Mesenchymal stem cell (in vitro differentiated cells and primary cell): ENCODE measurements around the gene PEX11A.

ENCODE experiments used
- DNase-seq: peaks from one replicate; pipeline ENCODE4 v3.0.0-alpha.2; 2013
- H2AFZ ChIP-seq: one replicate; pipeline ENCODE4 v1.6.1; 2013; ENCODE audit warnings: low read depth, mild to moderate bottlenecking, control low read depth, inconsistent platforms, low read length, moderate library complexity
- H2AK5ac ChIP-seq: 2 replicates; pipeline ENCODE4 v1.6.1; 2013; ENCODE audit warnings: low read length, moderate library complexity, mild to moderate bottlenecking, inconsistent platforms; ENCODE audit not compliant: severe bottlenecking
- H2BK120ac ChIP-seq: one replicate; pipeline ENCODE4 v1.6.1; 2013; ENCODE audit warnings: low read depth, mild to moderate bottlenecking, inconsistent platforms, low read length, moderate library complexity
- H2BK12ac ChIP-seq, 2 experiments: one replicate each; pipeline ENCODE4 v1.6.1; 2013; ENCODE audit warnings: inconsistent platforms in 2 of 2, low read length in 2 of 2, mild to moderate bottlenecking in 2 of 2, moderate library complexity in 2 of 2, control low read depth in 1 of 2
- H2BK15ac ChIP-seq: one replicate; pipeline ENCODE4 v1.6.1; 2013; ENCODE audit warnings: mild to moderate bottlenecking, low read depth, inconsistent platforms; ENCODE audit not compliant: poor library complexity, severe bottlenecking
- H2BK5ac ChIP-seq: 2 replicates; pipeline ENCODE4 v1.6.1; 2013; ENCODE audit warnings: low read depth, mild to moderate bottlenecking, low read length, control low read depth, inconsistent platforms; ENCODE audit not compliant: poor library complexity, severe bottlenecking
- H3K14ac ChIP-seq, 2 experiments: one replicate each; pipeline ENCODE4 v1.6.1; 2013; ENCODE audit warnings: inconsistent platforms in 2 of 2, low read length in 2 of 2, control low read depth in 1 of 2, mild to moderate bottlenecking in 1 of 2, moderate library complexity in 1 of 2
- H3K18ac ChIP-seq, 2 experiments: one replicate each; pipeline ENCODE4 v1.6.1; 2013; ENCODE audit warnings: inconsistent platforms in 2 of 2, low read length in 2 of 2, control low read depth in 1 of 2, low read depth in 1 of 2, mild to moderate bottlenecking in 1 of 2
- H3K23ac ChIP-seq, 2 experiments: one replicate each; pipeline ENCODE4 v1.6.1; 2013; ENCODE audit warnings: inconsistent platforms in 2 of 2, low read length in 2 of 2, mild to moderate bottlenecking in 2 of 2, moderate library complexity in 2 of 2, control low read depth in 1 of 2
- H3K27ac ChIP-seq: 2 replicates; pipeline ENCODE4 v1.5.1; 2013; ENCODE audit warnings: mild to moderate bottlenecking, moderate library complexity, low read length, control low read depth, inconsistent platforms; ENCODE audit not compliant: poor library complexity, severe bottlenecking
- H3K27me3 ChIP-seq, 2 experiments: 2 replicates each; pipeline versions ENCODE4 v1.6.1 to v1.7.0; 2013; ENCODE audit warnings: low read length in 2 of 2, mild to moderate bottlenecking in 2 of 2, moderate library complexity in 2 of 2, control low read depth in 1 of 2, inconsistent platforms in 1 of 2; ENCODE audit not compliant: control insufficient read depth in 1 of 2, insufficient read depth in 1 of 2
- H3K36me3 ChIP-seq, 2 experiments: 2 replicates each; pipeline versions ENCODE4 v1.6.1 to v1.7.0; 2013; ENCODE audit warnings: low read length in 2 of 2, control low read depth in 1 of 2, inconsistent platforms in 1 of 2, low read depth in 1 of 2, mild to moderate bottlenecking in 1 of 2; ENCODE audit not compliant: insufficient read depth in 2 of 2, control insufficient read depth in 1 of 2
- H3K4ac ChIP-seq, 2 experiments: one replicate each; pipeline ENCODE4 v1.6.1; 2013; ENCODE audit warnings: inconsistent platforms in 2 of 2, low read length in 2 of 2, mild to moderate bottlenecking in 2 of 2, moderate library complexity in 2 of 2, control low read depth in 1 of 2, low read depth in 1 of 2
- H3K4me1 ChIP-seq: 2 replicates; pipeline ENCODE4 v1.6.1; 2013; ENCODE audit warnings: low read depth, low read length, control low read depth; ENCODE audit not compliant: control insufficient read depth, insufficient read depth
- H3K4me2 ChIP-seq: 2 replicates; pipeline ENCODE4 v1.6.1; 2013; ENCODE audit warnings: low read length, mild to moderate bottlenecking, inconsistent platforms; ENCODE audit not compliant: poor library complexity, severe bottlenecking
- H3K4me3 ChIP-seq, 2 experiments: 2 replicates each; pipeline versions ENCODE4 v1.5.1 to v1.7.0; 2013; ENCODE audit warnings: low read length in 2 of 2, mild to moderate bottlenecking in 2 of 2, control low read depth in 1 of 2, low read depth in 1 of 2; ENCODE audit not compliant: insufficient read depth in 1 of 2
- H3K79me1 ChIP-seq: replicated peaks from 2 replicates; pipeline ENCODE4 v1.6.1; 2013; ENCODE audit warnings: mild to moderate bottlenecking, control low read depth, low read length, inconsistent platforms; ENCODE audit not compliant: poor library complexity, severe bottlenecking
- H3K9ac ChIP-seq: 2 replicates; pipeline ENCODE4 v1.7.0; 2013; ENCODE audit warnings: mild to moderate bottlenecking, low read length, moderate library complexity
- H3K9me3 ChIP-seq: 2 replicates; pipeline ENCODE4 v1.7.0; 2013; ENCODE audit warnings: mild to moderate bottlenecking, low read length; ENCODE audit not compliant: control insufficient read depth
- H4K8ac ChIP-seq: one replicate; pipeline ENCODE4 v1.6.1; 2013; ENCODE audit warnings: inconsistent platforms, mild to moderate bottlenecking, low read length, moderate library complexity
- H4K91ac ChIP-seq: one replicate; pipeline ENCODE4 v1.6.1; 2013; ENCODE audit warnings: mild to moderate bottlenecking, low read length, inconsistent platforms
- WGBS: methylation state at CpG from one replicate; pipeline ENCODE4 v1.1.7; 2013; ENCODE audit warnings: mixed read lengths; 5-methylcytosine and 5-hydroxymethylcytosine counted together

PEX11A gene

DNA sequence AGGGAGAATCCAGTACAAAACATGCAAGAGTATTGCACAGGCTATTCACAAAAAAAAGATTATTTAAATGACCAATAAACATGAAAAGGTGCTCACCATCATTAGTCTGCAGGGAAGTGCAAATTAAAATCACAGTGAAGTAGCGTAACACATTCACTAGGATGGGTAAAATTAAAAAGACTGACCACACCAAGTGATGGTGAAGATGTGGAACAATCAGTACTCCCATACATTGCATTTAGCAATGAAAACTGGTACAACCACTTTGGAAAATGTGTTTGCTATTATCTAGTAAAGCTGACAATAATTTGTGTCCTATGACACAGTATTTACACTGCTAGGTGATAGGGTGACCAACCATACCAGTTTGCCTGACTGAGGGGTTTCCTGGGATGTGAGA is 34.1 kb upstream of the PEX11A start:
- Histone ChIP-seq H3K4ac (no peak overlapping the region), H3K36me3 (no peaks in the 10 kb centered on the region), H3K4me3 (no peak overlapping the region), H3K23ac (no peak overlapping the region), H2BK120ac (no peak overlapping the region), H2AFZ (no peak overlapping the region), H3K27ac (no peak overlapping the region), H3K79me1 (no peaks in the 10 kb centered on the region), H4K91ac (no peak overlapping the region), H3K4me1 (no peaks in the 10 kb centered on the region), H3K27me3 (peaks cover 22 to 23% of the 10 kb centered on the region in 2 experiments), H4K8ac (no peak overlapping the region), H3K9ac (no peak overlapping the region), H3K4me2 (no peak overlapping the region), H3K18ac (no peak overlapping the region), H3K14ac (no peak overlapping the region), H2BK12ac (no peak overlapping the region), H2BK15ac (no peak overlapping the region), H2BK5ac (no peak overlapping the region), H3K9me3 (peaks cover 4% of the 10 kb centered on the region), H2AK5ac (no peak overlapping the region)
- DNase-seq = no peak
- 100% methylated on average over 1 of the region's 1 CpG for WGBS

DNA sequence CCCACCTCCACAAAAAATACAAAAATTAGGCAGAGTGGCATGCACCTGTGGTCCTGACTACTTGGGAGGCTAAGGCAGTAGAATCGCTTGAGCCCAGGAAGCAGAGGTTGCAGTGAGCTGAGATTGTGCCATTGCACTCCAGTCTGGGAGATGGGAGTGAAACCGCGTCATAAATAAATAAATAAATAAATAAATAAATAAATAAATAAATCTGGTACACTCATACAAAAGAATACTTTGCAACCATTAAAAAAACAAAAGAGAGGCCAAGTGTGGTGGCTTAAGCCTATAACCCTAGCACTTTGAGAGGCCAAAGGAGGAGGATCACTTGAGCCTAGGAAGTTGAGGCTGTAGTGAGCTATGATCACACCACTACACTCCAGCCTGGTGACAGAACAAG is 32.5 kb upstream of the PEX11A start:
- no peak overlapping the region for H2BK120ac ChIP-seq
- H2AK5ac ChIP-seq = no peak overlapping the region
- H2AFZ ChIP-seq = no peak overlapping the region
- H3K4me1 ChIP-seq = no peaks in the 10 kb centered on the region
- H3K9me3 ChIP-seq = peaks cover 4% of the 10 kb centered on the region
- H4K8ac ChIP-seq = no peak overlapping the region
- no peak for DNase-seq
- 100% methylated on average over 1 of the region's 3 CpGs for WGBS
- H3K23ac ChIP-seq = no peak overlapping the region
- no peak overlapping the region for H3K18ac ChIP-seq
- no peak overlapping the region for H2BK12ac ChIP-seq
- no peak overlapping the region for H2BK15ac ChIP-seq
- H3K14ac ChIP-seq = no peak overlapping the region
- H3K79me1 ChIP-seq = no peaks in the 10 kb centered on the region
- H4K91ac ChIP-seq = no peak overlapping the region
- H3K4me2 ChIP-seq = no peak overlapping the region
- H3K27me3 ChIP-seq = peaks cover 9 to 12% of the 10 kb centered on the region in 2 experiments
- H2BK5ac ChIP-seq = no peak overlapping the region
- no peaks in the 10 kb centered on the region for H3K36me3 ChIP-seq
- H3K4me3 ChIP-seq = no peak overlapping the region
- no peak overlapping the region for H3K4ac ChIP-seq
- H3K27ac ChIP-seq = no peak overlapping the region
- no peak overlapping the region for H3K9ac ChIP-seq

DNA sequence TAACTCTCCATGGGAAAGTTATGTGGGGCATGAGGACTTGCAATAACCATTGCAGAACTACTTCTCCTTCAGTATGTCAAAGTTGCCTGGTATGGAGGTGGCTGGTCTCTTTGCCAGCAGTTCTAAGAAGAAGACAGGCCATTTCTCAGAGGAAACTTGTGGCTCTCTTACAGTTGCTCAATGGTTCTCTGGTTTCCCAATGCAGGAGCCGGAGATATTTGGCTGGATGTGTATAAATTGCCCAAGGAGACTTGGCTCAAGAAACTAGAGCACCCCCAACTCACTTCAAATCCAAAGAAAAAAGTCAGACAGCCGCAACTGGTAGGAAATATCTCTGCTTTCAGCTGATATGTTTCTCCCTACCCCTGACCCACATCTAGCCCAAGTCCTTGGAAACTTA is 24.2 kb upstream of the PEX11A start:
- H2BK12ac ChIP-seq = no peak overlapping the region
- no peaks in the 10 kb centered on the region for H3K4me1 ChIP-seq
- H3K27me3 ChIP-seq = peaks cover 0 to 5% of the 10 kb centered on the region in 2 experiments
- H2BK15ac ChIP-seq = no peak overlapping the region
- H3K23ac ChIP-seq = no peak overlapping the region
- H3K4me3 ChIP-seq = no peak overlapping the region
- H4K8ac ChIP-seq = no peak overlapping the region
- no peaks in the 10 kb centered on the region for H3K79me1 ChIP-seq
- DNase-seq = no peak
- no peak overlapping the region for H3K14ac ChIP-seq
- H4K91ac ChIP-seq = no peak overlapping the region
- H3K4me2 ChIP-seq = no peak overlapping the region
- H2BK5ac ChIP-seq = no peak overlapping the region
- WGBS = 94% methylated on average over 2 of the region's 2 CpGs
- H2BK120ac ChIP-seq = no peak overlapping the region
- no peak overlapping the region for H3K18ac ChIP-seq
- no peak overlapping the region for H3K4ac ChIP-seq
- no peak overlapping the region for H3K27ac ChIP-seq
- no peak overlapping the region for H3K9ac ChIP-seq
- no peaks in the 10 kb centered on the region for H3K36me3 ChIP-seq
- H2AK5ac ChIP-seq = no peak overlapping the region
- peaks cover 7% of the 10 kb centered on the region for H3K9me3 ChIP-seq
- H2AFZ ChIP-seq = no peak overlapping the region

DNA sequence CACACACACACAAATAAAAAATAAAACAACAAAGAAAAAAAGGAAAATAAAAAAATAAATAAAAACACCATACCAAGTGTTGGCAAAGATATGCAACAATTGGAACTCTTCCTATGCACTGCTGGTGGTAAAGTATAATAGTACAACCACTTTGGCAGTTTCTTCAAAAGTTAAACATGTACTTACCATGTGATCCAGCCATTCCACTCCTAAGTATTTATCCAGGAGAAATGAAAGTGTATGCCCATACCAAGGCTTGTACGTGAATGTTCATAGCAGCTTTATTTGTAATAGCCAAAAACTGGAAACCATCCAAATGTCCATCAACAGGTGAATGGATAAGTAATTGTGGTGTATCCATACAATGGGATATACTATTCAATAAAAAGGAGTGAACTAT is 17.0 kb upstream of the PEX11A start:
- Histone ChIP-seq H3K4me3 (no peak overlapping the region), H2BK12ac (no peak overlapping the region), H2BK120ac (no peak overlapping the region), H3K27me3 (peaks cover 0 to 24% of the 10 kb centered on the region in 2 experiments), H3K14ac (no peak overlapping the region), H2AK5ac (no peak overlapping the region), H3K18ac (no peak overlapping the region), H3K79me1 (no peaks in the 10 kb centered on the region), H2AFZ (no peak overlapping the region), H4K8ac (no peak overlapping the region), H3K9ac (no peak overlapping the region), H4K91ac (no peak overlapping the region), H3K23ac (no peak overlapping the region), H3K4me2 (no peak overlapping the region), H3K4me1 (no peaks in the 10 kb centered on the region), H3K36me3 (no peaks in the 10 kb centered on the region), H2BK5ac (no peak overlapping the region), H2BK15ac (no peak overlapping the region), H3K4ac (no peak overlapping the region), H3K27ac (no peak overlapping the region), H3K9me3 (peaks cover 7% of the 10 kb centered on the region)
- no CpG with 5 or more reads among the region's 1 CpG for WGBS
- DNase-seq = no peak
